HL-60/S4 (cell line): ENCODE data around the gene ADO.
"Not testable (repeated sequence)": the region's sequence is repeated elsewhere in the genome, so short reads cannot be mapped to it uniquely, and the experiment has no call there.

Experiments
- in situ Hi-C: fragments of 300-500 bp; cut with MboI; formaldehyde crosslinking; loops from 2 replicates; pipeline ENCODE4 v1.14.3; 2022; ENCODE audit warnings: low sequenced_read_pairs

Gene ADO

DNA sequence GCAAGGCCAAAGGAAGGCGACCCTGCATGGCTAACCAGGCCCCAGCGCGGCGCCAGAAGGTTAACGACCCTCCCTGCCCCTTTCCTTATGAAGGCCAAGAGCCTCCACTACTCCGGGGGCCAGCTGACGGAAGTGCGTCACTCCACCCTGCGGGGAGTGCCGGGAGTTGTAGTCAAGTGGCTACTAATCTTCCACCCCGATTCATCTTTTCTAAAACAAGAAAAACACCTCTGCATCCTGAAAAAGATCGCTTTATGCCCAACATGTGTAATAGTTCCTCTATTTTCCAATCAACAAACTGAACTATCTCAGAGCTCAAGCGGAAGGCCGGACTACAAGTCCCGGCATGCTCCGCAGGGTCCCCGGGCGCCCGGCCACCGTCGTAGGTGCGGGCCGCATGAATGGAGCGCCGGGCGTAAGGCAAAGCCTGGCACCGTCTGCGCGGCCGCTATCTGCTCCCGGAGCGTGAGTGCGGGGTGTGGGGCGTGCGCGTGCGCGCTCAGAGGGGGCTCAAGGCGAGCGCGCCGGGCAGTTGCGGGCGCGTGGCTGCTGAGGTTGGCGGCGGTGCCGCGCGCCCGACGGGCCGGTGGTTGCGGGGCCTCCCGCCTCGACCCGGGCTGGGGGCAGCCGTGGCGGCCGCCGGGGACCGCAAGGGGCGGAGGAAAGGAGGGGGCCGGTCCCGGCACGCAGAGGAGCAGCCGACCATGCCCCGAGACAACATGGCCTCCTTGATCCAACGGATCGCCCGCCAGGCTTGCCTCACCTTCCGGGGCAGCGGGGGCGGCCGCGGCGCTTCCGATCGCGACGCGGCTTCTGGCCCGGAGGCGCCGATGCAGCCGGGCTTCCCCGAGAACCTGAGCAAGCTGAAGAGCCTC lies at the start of gene ADO:
TSS of gene ADO (plus strand) at position 365 of the 875 bp plus-strand sequence. CDS start at position 705, 340 bp downstream.
- in situ Hi-C loops: no loop called here

GRCh38 chr10:62754963-62755362 lies 49.6 kb upstream of the ADO start:
- in situ Hi-C loops: no loop called here

- in situ Hi-C loops: no loop called here
Measured at GRCh38 chr10:62755662-62756653, 48.6 kb upstream of the ADO start.

DNA sequence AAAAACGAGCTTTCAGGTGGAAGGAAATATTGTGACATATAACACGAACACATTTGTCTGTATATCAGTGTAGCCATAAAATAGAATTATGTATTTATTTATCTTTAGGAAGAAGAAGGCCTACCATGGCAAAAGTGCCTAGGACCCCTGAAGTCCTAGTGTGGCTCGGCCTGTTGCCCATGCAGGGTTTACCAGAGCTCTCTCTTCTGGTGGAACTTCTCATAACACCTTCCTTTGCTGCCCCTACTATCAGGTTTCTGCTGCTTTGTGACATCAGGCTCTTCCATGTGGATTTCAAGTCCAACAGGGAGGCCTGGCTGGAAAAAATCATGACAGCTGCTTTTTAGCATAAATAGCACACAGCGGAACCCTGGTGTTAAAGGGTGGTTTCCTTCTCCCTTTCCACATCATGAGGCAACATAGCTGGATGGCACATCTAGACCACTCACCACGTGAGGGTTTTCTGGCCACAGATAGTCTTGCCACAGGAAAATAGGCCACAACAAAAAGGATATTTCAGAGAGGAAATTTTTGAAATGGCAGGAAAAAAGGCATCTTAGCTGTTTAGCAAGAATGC lies 44.8 kb upstream of the ADO start:
- in situ Hi-C loops: no loop called here

GRCh38 chr10:62760401-62760800 lies 44.1 kb upstream of the ADO start:
- in situ Hi-C loops: no loop called here

GRCh38 chr10:62761115-62761514 lies 43.4 kb upstream of the ADO start:
- in situ Hi-C loops: no loop called here

GRCh38 chr10:62763155-62763554 lies 41.4 kb upstream of the ADO start:
- in situ Hi-C loops: no loop called here

- in situ Hi-C loops: no loop called here
Measured at GRCh38 chr10:62764011-62764410, 40.5 kb upstream of the ADO start.

- in situ Hi-C loops: no loop called here
Measured at GRCh38 chr10:62765726-62766125, 38.8 kb upstream of the ADO start.

DNA sequence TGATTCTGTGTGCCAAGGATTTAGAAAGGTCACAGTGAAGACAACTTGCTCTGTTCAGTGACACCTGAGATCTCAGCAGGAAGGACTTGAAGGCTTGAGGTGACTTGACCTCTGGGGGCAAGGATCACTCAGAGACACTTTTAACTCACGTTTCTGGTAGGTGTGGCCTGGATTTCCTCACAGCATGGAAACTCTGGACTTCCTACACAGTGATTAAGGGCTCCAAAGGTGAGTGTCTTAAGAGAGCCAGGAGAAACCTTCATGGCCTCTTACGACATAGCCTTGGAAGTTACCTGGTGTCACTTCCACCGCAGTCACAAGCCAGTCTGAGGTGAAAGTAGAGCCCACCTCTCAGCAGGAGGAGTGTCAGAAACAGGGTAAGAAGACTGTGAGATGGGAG lies 38.1 kb upstream of the ADO start:
- in situ Hi-C loops: no loop called here

- in situ Hi-C loops: no loop called here
Measured at GRCh38 chr10:62769574-62770242, 34.8 kb upstream of the ADO start.

DNA sequence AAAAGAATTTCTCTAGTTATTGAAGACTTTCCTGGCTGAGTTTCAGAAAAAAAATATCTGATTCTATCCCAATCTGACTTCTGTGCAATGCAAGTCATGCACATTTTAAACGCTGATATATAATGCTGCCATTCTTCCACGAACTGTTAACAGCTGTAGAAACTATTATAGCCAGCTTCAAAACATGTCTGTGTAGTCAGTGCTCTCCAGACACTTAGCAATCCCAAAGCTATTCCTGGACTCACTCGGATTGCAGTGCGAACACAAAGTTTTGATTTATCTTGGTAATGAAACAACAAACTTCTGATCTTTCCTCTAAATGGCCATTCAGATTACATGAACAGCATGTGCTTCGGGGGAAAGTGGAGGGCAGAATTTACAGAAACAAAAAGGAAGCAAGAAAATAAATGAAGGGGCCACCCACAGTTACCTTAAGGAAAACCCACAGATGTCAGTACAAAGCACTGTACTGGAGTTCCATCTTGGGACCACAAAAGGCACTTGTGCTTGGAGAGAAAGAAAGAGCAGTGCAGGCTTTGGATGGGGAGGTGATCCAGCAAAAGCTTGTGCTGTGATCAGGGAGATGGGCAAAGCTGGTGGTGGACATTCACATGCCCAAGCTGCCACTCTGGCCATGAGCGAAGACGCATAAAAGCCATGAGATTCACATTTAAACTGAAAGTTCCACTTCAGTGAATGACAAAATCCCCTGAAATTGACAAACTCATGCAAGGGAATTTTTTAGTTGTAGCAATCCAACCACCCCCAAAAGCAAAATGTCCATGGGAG lies 32.1 kb upstream of the ADO start:
- in situ Hi-C loops: no loop called here

- in situ Hi-C loops: no loop called here
Measured at GRCh38 chr10:62778125-62778524, 26.4 kb upstream of the ADO start.

DNA sequence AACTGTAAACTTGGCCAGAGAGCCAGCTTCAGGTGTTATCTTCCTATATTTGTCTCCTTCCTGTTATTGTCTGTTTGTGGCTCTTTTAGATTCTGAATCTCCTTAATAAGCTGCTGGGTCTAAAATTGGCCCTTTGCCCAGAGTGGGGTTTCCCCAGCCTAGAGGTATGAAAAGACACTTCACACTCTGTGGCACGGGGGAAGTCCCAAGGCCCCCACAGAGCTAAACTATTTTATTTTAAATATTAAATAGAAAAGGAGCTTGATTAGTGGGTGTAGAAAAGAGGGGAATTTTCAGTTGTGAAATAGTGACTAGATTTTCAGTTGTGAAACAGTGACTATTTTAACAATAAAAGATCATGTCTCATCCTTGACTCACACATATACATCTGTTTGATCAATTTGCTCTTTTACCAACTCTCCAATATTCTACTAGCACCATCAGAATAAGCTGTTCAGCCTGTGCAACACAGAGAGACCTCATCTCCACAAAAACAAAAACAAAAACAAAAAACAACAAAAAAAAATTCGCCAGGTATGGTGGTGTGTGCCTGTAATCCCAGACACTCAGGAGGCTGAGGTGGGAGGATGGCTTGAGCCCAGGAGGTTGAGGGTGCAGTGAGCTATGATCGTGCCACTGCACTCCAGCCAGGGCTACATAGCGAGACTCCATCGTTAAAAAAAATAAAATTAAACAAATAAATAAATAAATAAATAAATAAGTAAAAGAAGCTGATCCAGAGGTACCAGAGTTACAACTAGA lies 24.9 kb upstream of the ADO start:
- in situ Hi-C loops: no loop called here

GRCh38 chr10:62784537-62784936 lies 20.0 kb upstream of the ADO start:
- in situ Hi-C loops: not testable (repeated sequence)

DNA sequence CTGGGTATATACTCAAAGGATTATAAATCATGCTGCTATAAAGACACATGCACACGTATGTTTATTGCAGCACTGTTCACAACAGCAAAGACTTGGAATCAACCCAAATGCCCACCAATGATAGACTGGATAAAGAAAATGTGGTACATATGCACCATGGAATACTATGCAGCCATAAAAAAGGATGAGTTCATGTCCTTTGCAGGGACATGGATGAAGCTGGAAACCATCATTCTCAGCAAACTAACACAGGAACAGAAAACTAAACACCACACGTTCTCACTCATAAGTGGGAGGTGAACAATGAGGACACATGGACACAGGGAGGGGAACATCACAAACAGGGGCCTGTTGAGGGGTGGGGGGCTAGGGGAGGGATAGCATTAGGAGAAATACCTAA lies 16.2 kb upstream of the ADO start:
- in situ Hi-C loops: not testable (repeated sequence)

DNA sequence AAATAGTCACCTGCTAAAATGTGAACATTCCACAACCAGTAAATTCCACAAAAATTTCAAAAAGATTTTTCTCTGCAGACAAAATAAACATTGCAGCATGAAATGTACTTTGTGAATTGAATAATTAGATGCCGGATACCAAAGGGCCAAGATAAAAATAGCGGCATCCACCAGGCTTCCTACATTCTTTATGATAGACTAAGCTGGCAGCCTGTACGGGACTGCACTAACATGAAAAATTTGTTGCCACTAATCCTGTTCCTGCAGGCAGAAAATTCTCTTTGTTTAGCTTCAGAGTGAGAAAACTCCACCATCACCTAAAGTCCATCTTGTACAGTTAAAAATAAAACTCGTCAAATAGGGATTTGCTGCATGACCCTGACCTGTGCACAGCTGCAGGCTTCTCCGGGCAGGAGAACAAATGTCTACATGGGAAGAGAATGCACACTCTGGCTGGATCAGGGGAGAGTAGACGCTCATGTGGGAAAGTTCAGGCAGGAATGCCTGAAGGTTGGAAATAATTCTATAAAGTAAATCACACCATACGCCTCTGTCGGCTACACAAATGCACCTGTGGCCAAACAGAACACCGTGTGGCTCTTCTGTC lies 15.6 kb upstream of the ADO start:
- in situ Hi-C loops: no loop called here

DNA sequence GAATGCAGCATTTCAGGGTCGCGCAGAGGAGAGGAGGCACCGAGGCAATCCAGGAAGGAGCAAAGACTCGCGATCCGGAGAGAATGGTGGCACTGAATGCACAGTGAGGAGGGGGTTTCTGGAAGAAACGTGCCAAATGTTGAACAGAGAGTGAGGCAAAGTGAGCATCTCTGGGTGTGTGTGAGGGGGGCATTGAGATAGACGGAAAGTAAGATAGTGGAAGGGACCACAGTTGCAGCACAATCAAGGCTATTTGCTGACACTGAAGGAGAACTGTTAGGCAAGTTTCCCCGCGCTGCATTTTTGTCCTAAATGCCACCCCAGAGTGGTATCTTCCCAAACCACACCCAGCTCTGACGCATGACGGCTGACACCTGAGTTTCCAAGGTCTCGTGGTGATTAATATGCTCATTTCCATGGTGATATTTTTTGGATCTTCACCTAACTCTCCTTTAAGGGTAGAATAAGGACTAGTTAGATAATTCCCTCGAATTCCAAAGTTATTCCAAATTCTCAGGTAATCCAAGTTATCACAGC lies 14.4 kb upstream of the ADO start:
- in situ Hi-C loops: no loop called here

- in situ Hi-C loops: no loop called here
Measured at GRCh38 chr10:62790571-62790970, 13.9 kb upstream of the ADO start.
